ENCODE measurements around the gene CCDC198. TPM values are rescaled to one million over a fixed set of nuclear protein-coding genes. Genes with fewer than 3 reads are reported as not detected.

CCDC198 gene
- total RNA-seq, 1 experiment from 2014 or later, result 0.15 TPM

DNA sequence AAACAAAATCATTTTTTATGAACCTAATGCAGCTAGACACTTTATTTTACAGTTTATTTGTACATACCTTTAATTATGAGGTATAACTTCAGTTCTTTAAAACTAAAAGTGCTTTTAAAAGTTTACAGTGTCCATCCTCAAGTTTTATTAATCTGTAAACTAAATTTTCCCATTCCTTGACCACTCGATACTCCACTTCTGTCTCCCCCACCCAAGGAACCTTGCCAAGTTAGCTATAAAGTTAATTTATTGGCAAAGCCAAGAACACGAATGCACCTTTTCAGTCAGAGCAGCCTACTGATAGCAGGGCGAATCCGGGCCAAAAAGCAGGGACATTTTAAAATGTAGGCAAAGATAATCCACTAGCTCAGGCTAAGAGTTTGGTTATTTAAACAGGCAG lies 73.6 kb downstream of the CCDC198 start:
- no peak overlapping the region for H3K4me2 ChIP-seq (ENCODE audit: low read length)
- no peak overlapping the region for H3K4me3 ChIP-seq (ENCODE audit: low read length)
- TF ChIP-seq, protein P1, sequence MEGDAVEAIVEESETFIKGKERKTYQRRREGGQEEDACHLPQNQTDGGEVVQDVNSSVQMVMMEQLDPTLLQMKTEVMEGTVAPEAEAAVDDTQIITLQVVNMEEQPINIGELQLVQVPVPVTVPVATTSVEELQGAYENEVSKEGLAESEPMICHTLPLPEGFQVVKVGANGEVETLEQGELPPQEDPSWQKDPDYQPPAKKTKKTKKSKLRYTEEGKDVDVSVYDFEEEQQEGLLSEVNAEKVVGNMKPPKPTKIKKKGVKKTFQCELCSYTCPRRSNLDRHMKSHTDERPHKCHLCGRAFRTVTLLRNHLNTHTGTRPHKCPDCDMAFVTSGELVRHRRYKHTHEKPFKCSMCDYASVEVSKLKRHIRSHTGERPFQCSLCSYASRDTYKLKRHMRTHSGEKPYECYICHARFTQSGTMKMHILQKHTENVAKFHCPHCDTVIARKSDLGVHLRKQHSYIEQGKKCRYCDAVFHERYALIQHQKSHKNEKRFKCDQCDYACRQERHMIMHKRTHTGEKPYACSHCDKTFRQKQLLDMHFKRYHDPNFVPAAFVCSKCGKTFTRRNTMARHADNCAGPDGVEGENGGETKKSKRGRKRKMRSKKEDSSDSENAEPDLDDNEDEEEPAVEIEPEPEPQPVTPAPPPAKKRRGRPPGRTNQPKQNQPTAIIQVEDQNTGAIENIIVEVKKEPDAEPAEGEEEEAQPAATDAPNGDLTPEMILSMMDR (conservative IDR thresholded peaks at IDR 0.05; ENCODE audit: low read depth, low read length), result no peak
- TF ChIP-seq EZH2 (IDR thresholded peaks at IDR 0.05; ENCODE audit: low read length, unreplicated experiment) (no peak), EZH2phosphoT487 (IDR thresholded peaks at IDR 0.05; ENCODE audit: borderline replicate concordance, low read length) (no peak)
- H3F3A ChIP-seq (ENCODE audit: low read length, unreplicated experiment), result no peaks in the 10 kb centered on the region
- H3K4me1 ChIP-seq (ENCODE audit: insufficient read depth, low read length), result peaks cover 6% of the 10 kb centered on the region; the same call in 1 of the 2 replicates
- CTCF ChIA-PET, result no interaction called here
- DNase-seq (no peak), ATAC-seq (no peak)
- POLR2A ChIA-PET (ENCODE audit: unreplicated experiment), result interaction anchor here (0.6 kb wide), 1 partner anchor 41 kb away, joined by 13 read pairs; no protein-coding TSS in a partner anchor
- H3K9ac ChIP-seq (ENCODE audit: low read length), result no peak overlapping the region
- no peaks in the 10 kb centered on the region for H3K9me2 ChIP-seq (replicated peaks; ENCODE audit: low read length)
- intact Hi-C loops (cut with micrococcal nuclease), result no loop called here
- no TSS peak for BruUV-seq (replicated peaks)
- no peak overlapping the region for H3K27ac ChIP-seq (ENCODE audit: low read length)
- H3K79me2 ChIP-seq (ENCODE audit: low read length), result no peaks in the 10 kb centered on the region
- no peaks in the 10 kb centered on the region for H3K36me3 ChIP-seq (ENCODE audit: low read depth, low read length)
- no peaks in the 10 kb centered on the region for H3K27me3 ChIP-seq (ENCODE audit: low read length)
- H2AFZ ChIP-seq (ENCODE audit: low read length), result no peak overlapping the region
- H4K20me1 ChIP-seq (ENCODE audit: low read length), result no peaks in the 10 kb centered on the region
- H3K9me3 ChIP-seq (ENCODE audit: low read length), result no peaks in the 10 kb centered on the region

Other genes with a start within 250 kb of the CCDC198 start
- 109 TPM in 2 replicates for gene EXOC5, start 225.0 kb downstream of the CCDC198 start, total RNA-seq (2014; rRNA removed)
- 41.3 and 48.7 TPM in 2 replicates for gene AP5M1, start 224.9 kb downstream of the CCDC198 start, total RNA-seq (2014; rRNA removed)
- gene NAA30, start 103.3 kb downstream of the CCDC198 start, total RNA-seq (2014; rRNA removed), result 23.2 and 31.2 TPM in 2 replicates

All from PC-3 (cell line).